ENCODE measurements around the gene LCLAT1.

The LCLAT1 gene

GRCh38 chr2:30565851-30566358 is 118.9 kb downstream of the LCLAT1 start:
- TF ChIP-seq FOXP2 (optimal IDR thresholded peaks at IDR 0.05; ENCODE audit: borderline replicate concordance, extremely low read depth, extremely low read length, insufficient read depth), result no peak
- TF ChIP-seq TAF1 (IDR thresholded peaks at IDR 0.05; ENCODE audit: borderline replicate concordance, insufficient read depth, low read length), result no peak
- no peak for TF ChIP-seq SIN3A (IDR thresholded peaks at IDR 0.05; ENCODE audit: borderline replicate concordance, insufficient read depth, low read length)
- TF ChIP-seq POLR2AphosphoS5 (IDR thresholded peaks at IDR 0.05; ENCODE audit: low read depth, low read length), result no peak
- no peak for TF ChIP-seq REST (IDR thresholded peaks at IDR 0.05; ENCODE audit: insufficient read depth in 1 of 2, low read depth in 2 of 2, low read length in 2 of 2)

GRCh38 chr2:30566631-30567030 is 119.6 kb downstream of the LCLAT1 start:
- TF ChIP-seq FOXP2 (optimal IDR thresholded peaks at IDR 0.05; ENCODE audit: borderline replicate concordance, extremely low read depth, extremely low read length, insufficient read depth) (no peak), POLR2AphosphoS5 (IDR thresholded peaks at IDR 0.05; ENCODE audit: low read depth, low read length) (no peak), SIN3A (IDR thresholded peaks at IDR 0.05; ENCODE audit: borderline replicate concordance, insufficient read depth, low read length) (no peak), TAF1 (IDR thresholded peaks at IDR 0.05; ENCODE audit: borderline replicate concordance, insufficient read depth, low read length) (no peak), REST (IDR thresholded peaks at IDR 0.05; ENCODE audit: insufficient read depth in 1 of 2, low read depth in 2 of 2, low read length in 2 of 2) (no peak)

- TF ChIP-seq REST (IDR thresholded peaks at IDR 0.05; ENCODE audit: insufficient read depth in 1 of 2, low read depth in 2 of 2, low read length in 2 of 2) (no peak), POLR2AphosphoS5 (IDR thresholded peaks at IDR 0.05; ENCODE audit: low read depth, low read length) (no peak), FOXP2 (optimal IDR thresholded peaks at IDR 0.05; ENCODE audit: borderline replicate concordance, extremely low read depth, extremely low read length, insufficient read depth) (no peak), TAF1 (IDR thresholded peaks at IDR 0.05; ENCODE audit: borderline replicate concordance, insufficient read depth, low read length) (no peak), SIN3A (IDR thresholded peaks at IDR 0.05; ENCODE audit: borderline replicate concordance, insufficient read depth, low read length) (no peak)
These were observed 120.3 kb downstream of the LCLAT1 start for GRCh38 chr2:30567317-30567716.

GRCh38 chr2:30569946-30570345 is 122.9 kb downstream of the LCLAT1 start:
- TF ChIP-seq SIN3A (IDR thresholded peaks at IDR 0.05; ENCODE audit: borderline replicate concordance, insufficient read depth, low read length) (no peak), POLR2AphosphoS5 (IDR thresholded peaks at IDR 0.05; ENCODE audit: low read depth, low read length) (no peak), TAF1 (IDR thresholded peaks at IDR 0.05; ENCODE audit: borderline replicate concordance, insufficient read depth, low read length) (no peak), FOXP2 (optimal IDR thresholded peaks at IDR 0.05; ENCODE audit: borderline replicate concordance, extremely low read depth, extremely low read length, insufficient read depth) (no peak)

- TF ChIP-seq TAF1 (IDR thresholded peaks at IDR 0.05; ENCODE audit: borderline replicate concordance, insufficient read depth, low read length) (no peak), FOXP2 (optimal IDR thresholded peaks at IDR 0.05; ENCODE audit: borderline replicate concordance, extremely low read depth, extremely low read length, insufficient read depth) (no peak), POLR2AphosphoS5 (IDR thresholded peaks at IDR 0.05; ENCODE audit: low read depth, low read length) (no peak), REST (IDR thresholded peaks at IDR 0.05; ENCODE audit: insufficient read depth in 1 of 2, low read depth in 2 of 2, low read length in 2 of 2) (no peak), SIN3A (IDR thresholded peaks at IDR 0.05; ENCODE audit: borderline replicate concordance, insufficient read depth, low read length) (no peak)
These were observed 130.1 kb downstream of the LCLAT1 start for GRCh38 chr2:30577151-30577550.
